Femur (tissue), 1 donor: Measurements from ENCODE around the gene ROBO4.

Experiments used
- DNase-seq: peaks from one replicate; pipeline ENCODE4 v3.0.0-alpha.2; 2017

ROBO4 gene

DNA sequence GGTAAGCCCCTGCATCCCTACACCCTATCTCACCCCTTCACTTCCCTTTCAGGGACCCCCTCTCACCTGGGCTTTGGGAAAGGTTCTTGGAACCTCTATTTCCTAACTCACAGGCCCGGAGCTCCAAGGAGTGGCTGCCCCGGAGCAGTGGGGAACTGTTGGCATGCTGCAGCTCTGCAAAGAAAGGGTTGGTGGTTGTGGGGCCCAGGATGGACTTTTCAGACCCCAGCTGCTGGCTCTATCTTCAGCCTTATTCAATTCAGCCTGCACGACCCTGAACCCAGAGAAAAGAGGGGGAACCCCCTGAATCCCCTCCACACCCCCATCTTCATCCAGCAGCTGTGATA lies 10.0 kb downstream of the ROBO4 start:
- DNase-seq, result no peak

DNA sequence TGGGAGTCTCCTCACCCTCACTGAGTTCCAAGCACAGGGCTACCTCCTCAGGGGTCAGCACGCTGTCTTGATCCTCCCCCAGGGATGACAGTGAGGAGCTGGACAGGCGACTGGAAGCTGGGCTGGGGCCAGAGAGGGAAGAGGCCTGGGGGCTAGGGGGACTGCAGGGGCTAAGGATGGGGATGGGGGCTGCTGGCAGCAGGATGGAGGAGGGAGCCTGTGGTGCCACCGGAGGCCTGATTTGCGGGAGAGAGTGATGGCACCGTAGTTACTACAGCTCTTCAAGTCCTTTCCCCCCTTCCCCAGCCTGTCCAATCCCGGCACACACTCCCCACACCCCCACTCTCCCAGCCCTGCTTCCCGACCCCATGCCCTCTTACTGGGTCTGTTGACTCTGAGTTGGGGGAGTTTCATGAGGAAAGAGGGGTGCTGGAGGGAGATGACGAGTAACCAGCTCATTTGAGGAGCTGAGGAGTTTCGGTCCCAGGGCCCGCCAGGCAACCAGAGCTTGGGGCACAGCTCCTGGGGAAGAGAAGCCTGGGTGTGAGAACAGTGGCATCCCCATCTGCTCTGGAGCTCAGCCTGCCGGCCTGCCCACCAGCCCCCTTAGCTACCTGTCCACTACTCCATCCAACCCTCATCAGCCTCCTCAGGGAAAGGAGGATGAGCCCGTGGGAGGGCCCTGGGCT lies 10.5 kb downstream of the ROBO4 start:
- DNase-seq, result no peak

DNA sequence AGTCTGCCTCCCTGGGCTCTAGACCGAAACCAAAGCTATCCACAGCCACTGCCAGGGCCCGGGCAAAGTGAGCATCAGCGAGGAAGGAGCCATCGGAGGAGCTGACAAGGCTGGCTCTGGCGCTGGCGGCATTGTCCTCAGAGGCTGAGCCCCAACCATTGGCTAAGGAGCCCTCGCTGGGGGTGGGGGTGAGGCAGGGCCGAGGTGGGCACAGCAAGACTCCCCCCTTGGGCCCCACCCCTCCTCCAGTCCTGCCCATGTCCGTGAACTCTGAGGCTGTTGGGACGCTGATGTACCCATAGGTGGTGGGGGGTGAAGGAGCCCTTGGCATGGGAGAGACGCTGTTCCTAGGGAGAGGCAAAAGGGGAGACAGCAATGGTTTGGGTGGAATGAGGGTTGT lies 11.2 kb downstream of the ROBO4 start:
- no peak for DNase-seq

DNA sequence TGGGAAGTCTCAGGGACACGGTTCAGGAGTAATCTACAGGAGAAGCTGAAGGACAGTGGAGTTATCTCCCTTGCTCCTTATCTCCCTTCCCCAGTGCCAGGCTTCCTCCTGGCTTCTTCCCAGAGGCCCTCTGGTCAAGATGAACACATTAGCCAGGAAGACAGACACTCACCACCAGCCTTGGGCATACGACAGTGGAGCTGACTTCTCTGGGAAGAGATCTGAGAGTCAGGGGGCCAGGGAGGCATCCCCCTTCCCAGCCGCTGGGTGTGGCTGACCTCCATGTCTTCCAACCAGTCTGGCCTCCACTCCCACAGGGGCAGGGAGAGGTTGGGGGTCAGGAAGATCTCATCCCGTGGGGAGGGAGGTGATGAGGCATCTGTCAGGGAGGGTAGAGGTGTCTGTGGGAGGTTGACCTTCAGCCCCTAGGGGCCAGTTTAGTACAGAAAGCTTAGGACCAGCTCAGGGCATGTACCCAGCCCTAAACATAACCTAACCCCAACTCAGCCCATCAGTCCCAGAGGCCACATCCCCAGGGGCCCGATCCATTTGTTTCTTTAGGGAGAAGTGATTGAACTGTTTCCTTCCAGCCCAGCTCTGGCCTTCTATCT lies 12.7 kb downstream of the ROBO4 start:
- DNase-seq, result no peak

DNA sequence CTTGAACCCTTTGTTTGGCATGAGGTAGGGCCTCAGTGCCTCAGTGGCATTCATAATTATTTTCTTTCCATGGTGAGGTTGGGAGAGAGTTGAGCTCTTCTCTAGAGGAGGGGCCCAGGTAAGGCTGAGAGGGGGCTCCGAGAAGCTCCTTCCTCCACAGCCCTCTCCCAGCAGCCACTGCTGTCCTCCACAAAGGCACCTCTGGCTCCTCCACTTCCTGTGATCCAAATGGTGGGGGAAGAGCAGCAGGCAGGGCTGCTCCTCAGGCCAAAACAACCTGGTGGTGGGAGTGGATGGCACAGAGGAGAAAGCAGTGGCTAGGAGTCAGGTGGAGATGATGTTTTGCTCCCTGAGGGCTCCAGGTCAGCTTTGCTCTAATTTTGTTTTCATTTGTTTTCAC lies 13.3 kb downstream of the ROBO4 start:
- DNase-seq, result no peak

DNA sequence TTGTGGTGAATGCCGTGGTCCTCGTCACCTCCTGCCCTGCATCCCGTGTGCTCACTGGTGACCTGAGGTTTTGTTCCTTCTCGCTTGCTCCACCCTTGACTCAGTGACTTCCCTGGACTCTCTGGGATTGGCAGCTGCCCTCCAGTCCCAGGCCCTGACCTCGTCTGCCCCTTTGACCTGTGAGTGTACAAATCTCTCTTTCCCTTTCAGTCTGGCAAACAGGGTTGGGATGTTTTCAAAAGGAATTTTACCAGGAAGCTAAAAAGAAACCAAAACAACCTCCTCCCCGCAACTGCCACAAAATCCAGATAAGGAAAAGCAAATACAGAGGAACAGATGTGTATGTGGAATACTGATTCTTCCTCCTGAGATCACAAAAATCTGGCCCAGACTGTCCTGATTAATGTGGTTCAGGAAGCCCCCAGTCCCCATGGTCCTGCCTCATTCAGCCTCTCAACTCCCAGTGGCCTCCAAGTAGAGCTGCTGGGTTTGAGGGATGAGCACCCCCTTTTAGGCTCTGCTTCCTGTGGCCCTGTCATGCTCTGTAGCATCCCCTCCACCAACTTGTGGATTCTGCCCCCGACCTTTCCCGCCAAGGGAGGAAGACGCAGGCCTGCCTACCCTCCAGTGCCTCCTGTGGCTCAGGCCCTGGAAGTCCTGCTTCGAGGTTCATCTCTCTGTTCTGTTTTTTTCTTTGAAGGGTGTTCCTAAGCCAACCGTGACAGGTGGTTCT lies 15.2 kb downstream of the ROBO4 start:
- no peak for DNase-seq

DNA sequence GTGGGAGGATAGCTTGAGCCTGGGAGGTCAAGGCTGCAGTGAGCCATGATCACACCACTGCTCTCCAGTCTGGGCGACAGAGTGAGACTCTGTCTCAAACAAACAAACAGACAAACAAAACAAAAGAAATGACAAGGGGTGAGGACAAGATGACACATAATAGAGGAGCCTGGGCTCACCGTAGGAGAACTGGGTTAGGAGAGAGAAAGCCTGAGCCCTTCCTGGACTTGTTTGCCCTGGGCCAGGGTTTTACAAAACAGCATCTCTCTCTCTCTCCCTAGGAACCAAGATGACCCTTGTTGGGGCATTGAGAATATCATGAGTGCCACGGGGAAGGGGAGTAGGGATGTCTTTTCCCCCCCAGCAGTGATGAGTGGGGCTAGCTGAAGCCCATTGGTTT lies 16.7 kb downstream of the ROBO4 start:
- no peak for DNase-seq

DNA sequence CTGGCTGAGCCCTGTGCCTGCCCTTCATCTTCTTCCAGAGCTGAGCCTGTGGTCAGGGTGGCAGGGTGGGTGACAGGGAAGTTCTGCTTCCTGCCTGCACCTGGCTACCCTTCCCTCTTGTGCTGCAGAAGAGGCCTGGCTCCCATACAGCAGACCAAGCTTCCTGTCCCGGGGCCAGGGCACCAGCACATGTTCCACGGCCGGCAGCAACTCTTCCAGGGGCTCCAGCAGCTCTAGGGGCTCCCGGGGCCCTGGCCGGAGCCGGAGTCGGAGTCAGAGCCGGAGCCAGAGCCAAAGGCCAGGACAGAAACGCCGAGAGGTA lies 17.4 kb downstream of the ROBO4 start:
- DNase-seq, result no peak

DNA sequence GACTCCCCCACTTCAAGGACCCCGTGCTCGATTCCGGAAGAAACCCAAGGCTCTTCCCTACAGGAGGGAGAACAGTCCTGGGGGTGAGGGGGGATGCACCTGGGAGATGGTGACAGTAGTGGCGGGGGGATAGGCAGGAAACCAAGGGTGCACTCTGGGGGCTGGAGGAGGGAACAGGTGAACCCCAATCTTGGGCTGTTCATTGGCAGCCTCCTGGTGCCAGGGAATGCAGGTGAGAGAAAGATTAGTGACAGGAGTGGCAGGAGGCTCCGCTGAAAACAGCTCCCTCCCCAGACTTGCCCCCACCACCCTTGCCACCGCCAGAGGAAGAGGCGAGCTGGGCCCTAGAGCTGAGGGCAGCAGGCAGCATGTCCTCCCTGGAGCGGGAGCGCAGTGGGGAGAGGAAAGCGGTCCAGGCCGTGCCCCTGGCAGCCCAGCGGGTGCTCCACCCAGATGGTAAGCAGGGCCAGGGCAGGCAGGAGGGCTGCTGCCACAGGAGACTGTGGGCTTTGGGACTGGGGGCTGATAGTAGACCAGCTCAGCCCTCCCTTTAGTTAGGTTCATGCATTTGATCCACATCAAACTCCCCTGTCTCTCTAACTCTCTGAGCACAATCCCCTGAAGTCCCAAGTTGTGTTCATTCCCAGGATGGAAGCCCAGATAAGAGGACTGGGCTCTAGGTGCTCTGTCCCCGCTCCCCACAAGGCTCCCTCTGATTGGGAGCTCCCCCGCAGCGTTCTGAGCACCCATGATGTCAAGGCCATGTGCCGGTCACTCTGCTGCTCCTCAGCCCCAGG lies 18.0 kb downstream of the ROBO4 start:
- DNase-seq, result no peak

DNA sequence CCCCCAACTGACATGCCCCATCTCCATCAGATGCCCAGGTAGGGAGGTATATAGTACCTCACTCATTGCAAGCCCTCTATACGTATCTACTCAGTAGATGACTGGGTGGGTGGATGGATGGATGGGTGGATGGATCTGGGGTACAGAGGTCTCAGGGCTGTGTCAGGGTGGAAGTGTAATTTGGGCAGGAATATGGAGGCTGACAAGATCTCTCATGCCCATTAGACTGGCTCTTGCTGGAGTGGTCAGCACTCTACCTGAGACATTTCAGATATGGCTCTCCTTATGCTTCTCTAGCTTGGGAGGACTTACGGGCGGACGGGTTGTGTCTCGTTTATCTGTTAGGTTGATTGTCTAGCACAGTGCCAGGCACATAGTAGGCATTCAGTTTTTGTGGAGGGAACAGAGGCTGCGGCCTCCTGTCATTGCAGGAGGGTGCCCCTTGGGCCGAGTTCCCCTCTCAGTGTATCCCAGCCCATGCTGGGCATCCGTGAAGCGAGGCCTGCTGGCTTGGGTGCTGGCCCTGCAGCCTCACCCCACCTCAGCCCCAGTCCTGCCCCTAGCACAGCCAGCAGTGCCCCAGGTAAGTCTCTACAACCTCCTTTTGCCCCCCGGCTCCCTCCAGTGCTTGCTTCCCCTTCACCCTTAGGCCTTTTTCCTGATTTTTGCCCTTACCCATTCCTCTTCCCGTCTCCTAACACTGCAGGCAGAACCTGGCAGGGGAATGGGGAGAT lies 18.7 kb downstream of the ROBO4 start:
- DNase-seq, result no peak

DNA sequence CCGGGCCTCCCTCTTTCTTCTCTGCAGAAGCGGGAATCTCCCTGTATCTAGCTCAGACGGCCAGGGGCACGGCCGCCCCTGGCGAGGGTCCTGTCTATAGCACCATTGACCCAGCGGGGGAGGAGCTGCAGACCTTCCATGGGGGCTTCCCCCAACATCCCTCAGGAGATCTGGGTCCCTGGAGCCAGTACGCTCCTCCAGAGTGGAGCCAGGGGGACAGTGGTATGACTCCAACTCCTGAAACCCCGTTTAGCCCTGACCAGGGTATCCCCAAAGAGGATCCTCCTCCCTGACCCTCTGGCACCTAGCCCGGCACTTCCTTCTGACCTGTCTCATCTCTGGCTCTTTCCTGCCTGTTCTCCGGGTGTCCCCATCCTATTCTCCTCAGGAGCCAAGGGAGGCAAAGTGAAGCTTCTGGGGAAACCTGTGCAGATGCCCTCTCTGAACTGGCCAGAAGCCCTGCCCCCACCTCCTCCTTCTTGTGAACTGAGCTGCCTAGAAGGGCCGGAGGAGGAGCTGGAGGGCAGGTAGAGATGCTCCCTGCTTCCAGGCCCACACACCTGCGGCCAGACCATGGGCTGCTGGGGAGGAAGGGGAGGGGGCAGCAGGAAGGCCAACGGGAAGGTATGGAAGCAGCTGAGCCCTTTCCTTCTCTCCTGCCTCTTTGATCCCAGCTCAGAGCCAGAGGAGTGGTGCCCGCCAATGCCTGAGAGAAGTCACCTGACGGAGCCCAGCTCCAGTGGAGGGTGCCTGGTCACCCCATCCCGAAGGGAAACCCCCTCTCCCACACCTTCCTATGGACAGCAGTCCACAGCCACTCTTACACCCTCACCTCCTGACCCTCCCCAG lies 19.5 kb downstream of the ROBO4 start:
- DNase-seq, result no peak

DNA sequence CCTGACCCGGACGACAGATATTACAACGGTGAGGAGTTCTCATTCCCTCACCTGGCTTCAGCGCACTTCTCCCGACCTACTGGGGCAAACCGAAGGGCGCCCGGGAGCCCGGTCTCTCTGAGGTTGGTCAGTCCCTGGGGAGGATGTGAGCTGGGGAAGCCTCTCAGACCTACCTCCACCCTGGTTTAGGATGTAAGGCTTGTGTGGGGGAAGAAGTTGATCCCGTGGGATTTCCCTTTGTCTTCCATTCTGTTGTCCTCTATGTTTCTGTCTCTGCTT lies 20.1 kb downstream of the ROBO4 start:
- no peak for DNase-seq

DNA sequence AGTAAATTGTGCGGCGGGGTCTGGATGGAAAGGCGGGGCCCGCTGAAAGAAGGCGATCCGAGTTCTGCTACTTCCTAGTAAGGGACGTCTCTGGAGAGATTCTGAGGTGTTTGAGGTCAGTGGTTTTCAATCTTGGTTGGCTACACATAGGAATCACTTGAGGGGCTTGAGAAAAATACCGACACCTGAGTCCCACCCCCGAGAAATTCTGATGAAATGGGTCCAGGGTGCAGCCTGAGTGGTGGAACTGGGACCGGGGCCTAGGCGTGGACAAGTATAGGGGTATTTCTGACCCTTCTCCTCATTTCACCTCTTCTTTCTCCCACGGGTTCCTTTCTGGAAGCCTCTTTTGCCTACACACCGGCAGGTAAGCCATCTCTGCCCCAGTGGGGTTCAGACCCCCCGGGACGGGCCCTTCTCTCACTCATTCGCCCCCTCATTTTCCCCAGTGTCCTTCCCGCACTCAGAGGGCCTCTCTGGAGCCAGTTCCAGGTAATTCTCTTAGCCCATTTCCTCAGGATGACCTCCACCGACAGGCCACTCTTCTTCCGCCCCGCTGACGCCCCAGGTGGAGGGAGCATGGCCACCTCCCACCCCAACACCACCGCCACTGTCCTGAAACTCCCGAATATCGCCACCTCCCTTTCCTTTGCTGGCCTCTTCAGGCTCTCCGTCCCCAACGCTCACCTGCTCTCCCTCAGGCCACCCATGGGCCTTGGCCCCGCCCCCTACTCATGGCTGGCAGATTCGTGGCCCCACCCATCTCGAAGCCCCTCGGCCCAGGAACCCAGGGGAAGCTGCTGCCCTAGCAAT lies 20.6 kb downstream of the ROBO4 start:
- peak; percentile 37 for DNase-seq

DNA sequence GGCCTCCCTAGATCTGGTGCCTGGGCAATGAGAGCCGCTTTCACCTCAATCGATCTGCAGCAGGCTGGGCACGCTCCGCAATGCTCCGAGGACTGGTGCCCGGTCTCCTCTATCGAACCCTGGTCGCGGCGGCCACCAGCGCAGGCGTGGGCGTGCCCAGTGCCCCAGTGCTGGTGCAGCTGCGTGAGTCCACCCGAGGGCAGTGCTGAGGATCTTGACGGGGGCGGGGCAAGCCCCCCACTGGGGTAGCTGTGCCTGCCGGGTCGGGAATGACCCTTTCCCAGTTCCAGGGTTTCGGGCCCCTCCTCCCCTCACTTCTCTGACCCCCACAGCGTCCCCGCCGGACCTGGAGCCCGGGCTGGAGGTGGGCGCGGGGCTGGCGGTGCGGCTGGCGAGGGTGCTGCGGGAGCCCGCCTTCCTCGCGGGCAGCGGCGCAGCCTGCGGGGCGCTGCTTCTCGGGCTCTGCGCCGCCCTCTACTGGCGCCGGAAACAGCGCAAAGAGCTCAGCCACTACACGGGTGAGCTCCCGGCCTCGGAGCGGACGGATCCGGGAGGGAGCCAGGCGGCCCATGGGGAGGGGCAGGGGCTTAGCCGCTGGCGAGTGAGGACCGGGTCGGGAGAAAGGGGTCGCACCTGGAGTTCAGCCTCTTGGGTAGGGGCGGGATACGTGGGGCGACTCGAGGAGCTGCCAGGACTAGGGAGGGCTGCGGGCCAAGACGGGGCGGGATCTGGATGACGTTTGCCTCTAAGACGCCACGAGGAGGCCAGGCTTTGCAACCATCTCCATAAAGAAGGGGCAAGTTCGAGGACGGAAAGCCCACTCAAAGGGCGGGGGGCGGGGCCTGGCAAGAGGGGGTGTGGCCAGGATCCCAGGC lies 21.5 kb downstream of the ROBO4 start:
- DNase-seq, result peak; percentile 95

DNA sequence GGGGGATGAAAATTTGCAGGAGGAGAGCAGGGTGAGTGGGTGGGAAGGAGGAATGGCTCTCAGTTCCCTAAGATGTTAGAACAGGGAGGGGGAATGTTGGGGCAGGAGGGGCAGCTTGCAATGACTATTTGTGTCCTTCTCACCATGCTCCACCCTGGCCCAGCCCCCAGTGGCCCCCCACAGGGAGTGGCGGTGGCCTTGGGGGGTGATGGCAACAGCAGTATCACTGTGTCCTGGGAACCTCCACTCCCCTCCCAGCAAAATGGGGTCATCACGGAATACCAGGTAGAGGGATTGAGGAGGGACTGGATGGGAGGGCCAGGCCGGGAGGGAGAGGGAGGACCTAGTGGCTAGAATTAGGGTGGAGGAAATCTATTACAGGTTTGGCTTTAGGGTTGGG lies 22.3 kb downstream of the ROBO4 start:
- no peak for DNase-seq

DNA sequence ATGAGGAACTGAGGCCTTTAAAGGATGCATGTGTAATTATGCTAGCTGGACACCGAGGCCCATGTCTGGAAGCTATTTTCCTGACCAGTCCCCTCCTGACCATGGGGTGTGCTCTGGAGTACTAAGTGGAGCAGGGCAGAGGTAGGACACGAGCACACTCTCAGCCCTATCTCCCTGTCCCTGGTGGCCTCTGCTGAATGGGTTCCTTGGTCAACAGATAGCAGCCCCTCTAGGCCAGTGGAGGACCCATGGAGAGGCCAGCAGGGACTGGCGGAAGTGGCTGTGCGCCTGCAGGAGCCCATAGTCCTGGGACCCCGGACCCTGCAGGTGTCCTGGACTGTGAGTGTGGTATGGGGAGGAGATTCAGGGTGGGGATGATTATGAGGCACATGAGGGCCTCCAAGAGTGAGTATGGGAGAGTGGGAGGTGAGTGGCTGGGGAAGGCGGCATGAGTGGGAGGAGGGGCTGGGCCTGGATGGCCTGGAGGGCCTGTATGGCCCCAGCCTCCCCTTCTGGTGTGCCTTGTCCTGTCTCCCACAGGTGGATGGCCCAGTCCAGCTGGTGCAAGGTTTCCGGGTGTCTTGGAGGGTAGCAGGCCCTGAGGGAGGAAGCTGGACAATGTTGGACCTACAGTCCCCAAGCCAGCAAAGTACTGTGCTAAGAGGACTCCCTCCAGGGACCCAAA lies 23.0 kb downstream of the ROBO4 start:
- no peak for DNase-seq

DNA sequence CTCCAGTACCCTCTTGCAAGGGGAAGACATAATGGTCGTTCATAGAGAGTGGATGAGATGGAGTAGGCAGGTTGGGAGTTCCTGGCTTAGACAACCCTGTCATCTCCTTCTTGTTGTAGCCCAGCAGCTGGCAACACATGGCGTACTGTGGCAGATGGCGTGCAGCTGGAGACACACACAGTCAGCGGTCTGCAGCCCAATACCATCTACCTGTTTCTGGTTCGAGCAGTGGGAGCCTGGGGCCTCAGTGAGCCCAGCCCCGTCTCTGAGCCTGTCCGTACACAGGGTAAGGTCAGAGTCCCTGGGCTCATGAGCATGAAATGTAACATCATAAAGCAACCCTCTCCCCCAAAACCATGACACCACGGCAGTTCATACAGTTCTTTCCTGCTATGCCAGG lies 23.7 kb downstream of the ROBO4 start:
- peak; percentile 30 for DNase-seq

DNA sequence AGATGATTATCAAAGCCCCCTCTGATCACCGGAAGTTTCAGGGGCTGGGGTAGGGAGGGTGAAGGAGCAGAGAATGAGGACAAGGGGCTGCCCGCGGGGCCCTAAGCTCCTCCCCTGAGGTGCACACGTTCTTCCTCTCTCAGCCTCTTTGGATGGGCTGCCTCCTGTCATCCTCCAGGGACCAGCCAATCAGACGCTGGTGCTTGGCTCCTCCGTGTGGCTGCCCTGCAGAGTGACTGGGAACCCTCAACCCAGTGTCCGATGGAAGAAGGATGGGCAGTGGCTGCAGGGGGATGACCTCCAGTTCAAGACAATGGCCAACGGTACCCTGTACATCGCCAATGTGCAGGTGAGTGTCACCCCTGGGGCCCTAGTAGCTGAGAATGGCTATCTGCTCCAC lies 24.9 kb downstream of the ROBO4 start:
- no peak for DNase-seq

DNA sequence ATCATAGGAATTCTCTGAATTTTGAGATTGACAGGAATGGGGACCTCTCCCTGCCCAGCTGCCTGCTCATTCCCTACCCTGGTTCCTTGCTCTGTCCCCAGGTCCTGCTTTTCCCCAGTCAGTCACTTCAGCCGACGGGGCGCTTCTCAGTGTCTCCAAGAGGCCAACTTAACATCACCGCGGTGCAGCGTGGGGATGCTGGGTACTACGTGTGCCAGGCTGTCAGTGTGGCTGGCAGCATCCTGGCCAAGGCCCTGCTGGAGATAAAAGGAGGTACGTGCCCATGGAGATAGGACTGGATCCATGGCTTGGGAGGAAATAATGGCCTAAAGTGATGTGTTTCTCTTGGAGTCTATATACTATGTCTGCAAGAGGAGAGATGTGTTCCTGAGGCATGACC lies 25.4 kb downstream of the ROBO4 start:
- no peak for DNase-seq

DNA sequence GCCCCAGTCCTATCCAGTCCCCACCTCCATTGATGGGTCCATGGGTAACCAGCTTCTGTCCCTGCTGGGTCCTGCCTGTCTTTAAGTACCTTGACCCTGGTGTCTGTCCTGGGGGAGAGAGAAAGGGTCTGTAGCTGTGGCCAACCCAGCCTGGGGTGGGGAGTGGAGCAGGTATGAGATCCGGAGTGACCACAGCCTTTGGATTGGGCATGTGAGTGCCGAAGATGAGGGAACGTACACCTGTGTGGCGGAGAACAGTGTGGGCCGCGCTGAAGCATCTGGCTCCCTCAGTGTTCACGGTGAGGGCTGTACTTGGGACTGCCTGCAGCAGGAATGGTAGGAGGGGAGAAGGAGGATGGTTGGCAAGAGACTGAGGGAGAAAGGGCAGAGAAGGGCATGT lies 27.2 kb downstream of the ROBO4 start:
- no peak for DNase-seq
